GM19395 (cell line): ENCODE measurements around the gene PPP2R5A.
A peak's percentile ranks its signal among the peaks of the same experiment; 100 is the strongest.
"Not testable (repeated sequence)": the region's sequence is repeated elsewhere in the genome, so short reads cannot be mapped to it uniquely, and the experiment has no call there.

ENCODE experiments used
- ATAC-seq: cut with Tn5 transposase; IDR thresholded peaks from one replicate; pipeline ENCODE4 v1.9.1; 2021; ENCODE audit warnings: mild to moderate bottlenecking, moderate library complexity; ENCODE audit not compliant: unreplicated experiment

PPP2R5A gene

DNA sequence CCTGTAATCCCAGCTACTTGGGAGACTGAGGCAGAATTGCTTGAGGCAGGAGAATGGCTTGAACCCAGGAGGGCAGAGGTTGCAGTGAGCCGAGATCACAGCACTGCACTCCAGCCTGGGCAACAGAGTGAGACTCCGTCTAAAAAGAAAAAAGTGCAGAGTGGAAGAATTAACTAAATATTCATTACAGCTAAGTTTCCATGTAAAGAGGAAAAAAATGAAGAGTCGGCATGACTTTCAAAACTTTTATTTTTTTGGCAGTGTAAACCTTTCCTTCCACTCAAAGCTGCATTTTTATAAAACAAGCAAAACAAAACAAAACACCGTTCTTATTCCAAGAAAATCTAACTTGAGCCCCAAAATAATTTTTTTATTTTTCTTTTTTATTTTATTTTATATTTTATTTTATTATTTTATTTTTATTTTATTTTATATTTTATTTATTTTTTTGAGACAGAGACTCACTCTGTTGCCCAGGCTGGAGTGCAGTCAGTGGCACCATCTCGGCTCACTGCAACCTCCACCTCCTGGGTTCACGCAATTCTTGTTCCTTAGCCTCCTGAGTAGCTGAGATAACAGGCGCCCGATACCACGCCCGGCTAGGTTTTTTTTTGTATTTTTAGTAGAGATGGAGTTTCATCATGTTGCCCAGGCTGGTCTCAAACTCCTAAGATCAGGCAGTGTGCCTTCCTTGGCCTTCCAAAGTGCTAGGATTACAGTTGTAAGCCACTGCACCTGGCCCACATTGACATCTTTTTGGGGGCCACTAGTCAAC, 66.6 kb downstream of the PPP2R5A start:
- ATAC-seq, result no peak

DNA sequence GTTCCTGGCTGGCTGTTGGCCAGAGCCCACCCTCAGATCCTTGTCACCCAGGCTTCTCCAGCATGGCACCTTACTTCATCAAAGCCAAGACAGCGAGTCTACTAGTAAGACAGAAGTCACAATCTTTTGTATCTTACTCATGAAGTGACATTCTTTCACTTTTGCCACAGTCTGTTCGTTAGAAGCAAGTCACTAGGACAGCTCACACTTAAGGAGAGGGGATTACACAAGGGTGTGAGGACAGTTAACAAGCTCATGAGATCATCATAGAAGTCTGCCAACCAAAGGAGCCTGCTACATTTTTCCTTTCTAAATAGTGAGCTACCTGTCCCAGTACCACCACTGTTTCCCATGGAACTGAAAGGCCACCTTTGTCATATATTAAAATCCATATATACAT, 68.0 kb downstream of the PPP2R5A start:
- no peak for ATAC-seq

DNA sequence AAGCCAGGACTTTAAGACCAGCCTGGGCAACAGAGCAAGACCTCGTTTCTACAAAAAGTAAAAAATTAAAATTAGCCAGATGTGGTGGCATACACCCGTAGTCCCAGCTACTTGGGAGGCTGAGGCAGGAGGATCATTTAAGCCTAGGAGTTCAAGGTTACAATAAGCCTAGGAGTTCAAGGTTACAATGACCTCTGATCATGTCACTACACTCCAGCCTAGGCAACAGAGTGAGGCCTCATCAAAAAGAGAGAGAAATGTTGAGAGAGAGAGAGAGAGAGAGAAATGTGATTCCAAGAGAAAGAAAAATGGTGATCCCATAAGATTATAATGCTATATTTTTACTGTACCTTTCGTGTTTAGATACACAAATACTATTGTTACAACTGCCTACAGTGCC, 69.3 kb downstream of the PPP2R5A start:
- ATAC-seq, result no peak

DNA sequence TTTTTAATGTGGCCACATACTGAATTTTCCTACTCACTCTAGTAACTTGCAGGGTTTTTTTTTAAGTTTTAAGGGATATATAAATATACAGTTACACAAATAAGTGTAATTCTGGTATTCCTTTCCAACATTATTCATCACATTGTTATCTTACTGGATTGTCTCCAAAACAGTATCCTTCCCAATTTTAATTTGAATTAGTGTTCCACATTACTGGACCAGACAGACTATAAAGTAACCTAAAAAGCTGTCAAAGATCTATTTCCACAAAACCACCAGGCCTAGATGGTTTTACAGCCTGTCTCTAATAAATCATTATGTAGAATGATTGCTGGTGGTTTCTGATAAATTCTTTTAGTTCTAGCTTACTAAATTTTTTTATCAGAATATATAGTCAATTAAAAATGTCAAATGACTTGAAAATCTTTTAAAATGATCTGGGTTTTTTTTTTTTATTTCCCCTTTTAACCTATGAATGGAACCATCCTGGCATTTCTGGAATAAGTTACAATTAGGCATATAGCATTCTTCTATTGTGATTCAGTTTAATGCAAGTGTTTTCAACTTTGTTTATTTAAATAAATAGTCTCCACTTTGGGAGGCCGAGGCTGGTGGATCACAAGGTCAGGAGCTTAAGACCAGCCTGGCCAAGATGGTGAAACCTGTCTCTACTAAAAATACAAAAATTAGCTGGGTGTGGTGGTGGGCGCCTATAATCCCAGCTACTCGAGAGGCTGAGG, 70.2 kb downstream of the PPP2R5A start:
- ATAC-seq, result no peak

DNA sequence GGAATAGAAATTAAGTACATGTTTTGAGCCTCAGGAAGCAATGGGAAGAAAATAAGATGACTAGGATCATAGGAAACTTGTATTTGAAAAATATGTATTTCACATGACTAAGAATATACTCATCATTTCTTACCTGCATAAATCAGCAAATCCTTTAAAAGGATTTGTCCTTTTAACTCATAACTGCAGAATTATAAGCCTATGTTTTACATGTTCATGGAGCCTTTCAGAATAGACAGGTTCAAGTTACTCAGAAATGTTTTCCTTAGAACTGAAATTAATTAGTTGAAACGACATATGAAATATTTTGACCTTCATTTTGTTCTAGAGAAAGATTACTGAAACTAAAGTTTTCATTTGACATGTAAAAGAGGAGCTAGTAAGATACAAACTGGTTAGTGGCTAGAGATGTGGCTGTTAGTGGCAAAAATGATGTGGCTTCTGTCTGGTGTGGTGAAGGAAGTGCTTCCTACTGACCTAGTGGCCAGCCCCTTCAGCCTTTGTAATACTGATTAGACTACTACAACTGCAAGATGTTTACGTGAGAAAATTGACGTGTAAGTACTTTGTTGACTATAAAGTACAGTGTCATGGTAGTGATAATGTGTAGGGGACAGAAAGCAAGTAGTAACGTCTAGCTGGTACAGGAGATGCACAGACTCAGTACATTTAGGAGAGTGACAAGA, 74.7 kb downstream of the PPP2R5A start:
- ATAC-seq, result no peak

DNA sequence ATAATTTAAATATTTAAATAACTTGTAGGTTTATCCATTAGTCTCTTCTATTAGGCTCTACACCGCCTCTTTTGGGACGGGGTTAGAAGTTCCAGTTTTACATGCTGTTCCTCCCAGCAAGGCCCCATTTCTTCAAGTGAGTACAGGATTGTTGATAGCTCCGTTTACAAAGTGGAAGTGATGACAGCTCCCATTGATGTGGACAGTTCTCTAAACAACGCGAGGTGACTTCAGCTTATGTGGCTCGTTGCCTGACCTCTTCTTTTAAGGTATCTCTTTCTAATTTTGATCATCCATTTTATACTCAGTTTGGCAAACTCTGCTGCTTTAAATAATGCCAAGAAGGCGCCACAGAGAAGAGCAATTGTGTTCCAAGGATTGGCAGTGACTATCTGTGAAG, 79.8 kb downstream of the PPP2R5A start:
- no peak for ATAC-seq

DNA sequence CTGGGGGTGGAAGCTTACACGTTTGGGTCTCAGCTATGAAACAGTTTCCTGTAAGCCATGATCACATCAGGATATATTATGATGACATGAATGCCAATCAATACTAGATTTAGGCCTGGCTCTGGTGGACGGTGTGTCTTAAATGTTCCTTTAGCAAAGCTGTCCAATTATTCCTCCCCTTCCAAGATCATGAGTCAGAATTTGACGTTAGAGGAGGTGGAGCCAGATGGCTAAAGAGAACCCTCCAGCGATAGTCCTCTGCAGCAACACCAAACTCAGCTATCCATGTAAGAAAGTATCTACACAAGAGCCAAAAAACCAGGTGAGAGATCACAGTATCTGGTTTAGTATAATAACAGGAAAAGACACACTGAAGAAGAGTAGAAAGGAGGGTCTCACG, 81.7 kb downstream of the PPP2R5A start:
- ATAC-seq, result no peak

DNA sequence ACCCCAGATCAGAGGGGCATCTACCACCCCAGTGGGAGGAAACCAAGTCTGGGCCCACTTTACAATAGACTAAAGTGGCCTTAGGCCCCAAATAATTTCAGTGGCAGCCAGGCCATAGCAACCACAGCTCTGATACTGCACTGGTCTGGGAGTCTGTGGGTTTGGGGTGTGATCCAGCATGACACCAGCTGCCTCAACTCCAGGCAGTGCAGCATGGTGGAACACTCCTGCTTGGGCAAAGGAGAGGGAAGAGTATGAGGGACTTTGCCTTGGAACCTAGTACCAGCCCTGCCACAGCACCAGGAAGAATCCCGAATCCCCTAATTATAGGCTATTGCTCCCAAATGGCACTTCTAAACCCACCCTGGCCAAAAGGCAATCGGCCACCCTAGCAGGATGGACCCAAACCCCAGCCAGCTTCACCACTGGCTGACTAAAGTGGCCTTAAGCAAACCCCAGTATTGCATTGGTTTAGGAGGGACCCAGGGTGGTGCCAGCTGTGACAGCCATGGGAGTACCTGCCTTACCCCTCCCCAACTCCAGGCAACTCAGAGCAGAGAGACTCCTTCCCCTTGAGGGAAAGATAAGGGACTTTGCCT, 82.4 kb downstream of the PPP2R5A start:
- peak; percentile 27 for ATAC-seq

DNA sequence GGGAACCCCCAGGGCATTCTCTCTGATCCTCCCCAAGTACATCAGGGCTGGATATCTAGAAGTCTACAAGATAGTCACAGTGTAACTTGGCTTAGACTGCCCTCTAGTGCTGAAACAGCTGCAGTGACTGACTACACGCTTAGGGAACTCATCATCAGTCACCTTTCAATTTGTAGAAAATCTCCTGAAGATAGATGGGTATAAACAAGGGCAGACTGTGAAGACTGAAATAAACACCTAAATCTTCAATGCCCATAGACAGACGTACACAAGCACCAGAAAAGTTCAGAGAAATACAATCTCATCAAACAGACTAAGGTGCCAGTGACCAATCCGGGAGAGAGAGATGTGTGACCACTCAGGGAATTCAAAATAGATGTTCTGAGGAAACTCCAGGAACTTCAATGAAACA, 82.9 kb downstream of the PPP2R5A start:
- ATAC-seq, result peak; percentile 87

DNA sequence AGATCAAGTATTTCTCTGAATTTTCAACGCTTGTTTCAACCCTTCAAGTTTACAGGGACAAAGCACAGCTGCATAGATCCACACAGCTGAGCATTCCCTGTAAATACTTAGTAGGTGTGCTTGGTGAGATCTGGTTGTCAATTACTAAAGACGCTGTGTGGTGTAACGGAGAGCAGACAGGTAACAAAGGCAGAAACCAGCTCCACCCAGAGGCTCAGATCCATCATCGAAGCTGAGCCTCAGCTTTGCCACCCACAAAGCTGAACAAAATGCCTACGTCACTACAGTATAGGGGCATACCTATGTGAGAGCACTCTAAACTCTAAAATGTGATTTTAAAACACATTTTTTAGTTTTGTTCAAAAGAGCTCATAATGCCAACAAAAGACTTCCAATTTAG, 90.8 kb downstream of the PPP2R5A start:
- no peak for ATAC-seq

DNA sequence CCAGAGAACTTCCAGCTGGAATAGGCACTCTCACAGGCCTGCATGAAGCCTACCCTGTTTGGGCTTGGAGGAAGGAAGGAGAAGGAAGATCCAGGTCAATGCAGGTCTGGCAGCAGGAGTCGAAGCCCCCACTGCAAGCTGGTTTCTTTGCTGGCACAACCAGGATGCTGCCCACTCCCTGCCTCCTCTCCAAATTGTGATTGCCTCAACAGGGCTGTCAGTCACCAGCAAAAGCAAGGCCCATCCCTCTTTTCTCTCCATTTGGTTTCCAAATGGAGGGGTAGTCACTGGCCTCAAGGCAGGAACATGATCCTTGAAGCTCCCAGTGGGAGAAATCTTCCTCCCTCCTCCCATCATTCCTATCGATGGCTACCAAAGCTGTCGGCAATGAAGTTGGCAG, 92.4 kb downstream of the PPP2R5A start:
- ATAC-seq, result no peak

DNA sequence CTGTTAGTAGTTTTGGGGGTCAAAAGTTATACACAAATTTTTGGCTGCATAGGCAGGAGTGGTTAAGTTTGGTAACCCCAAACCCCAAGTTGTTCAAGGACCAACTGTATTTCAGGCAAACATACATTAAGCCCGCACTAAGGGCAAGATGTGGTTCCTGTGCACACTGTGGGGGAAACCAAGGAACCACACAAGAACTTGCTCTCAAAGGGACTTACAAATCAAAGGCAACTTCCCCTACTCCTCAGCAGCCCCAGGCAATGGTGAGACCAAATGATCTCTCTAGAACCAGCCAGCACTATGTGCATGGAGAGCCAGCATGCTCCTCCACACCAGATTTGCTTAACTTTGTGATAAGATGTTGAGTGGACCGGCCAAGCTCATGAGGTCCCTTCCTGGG, 94.2 kb downstream of the PPP2R5A start:
- no peak for ATAC-seq

DNA sequence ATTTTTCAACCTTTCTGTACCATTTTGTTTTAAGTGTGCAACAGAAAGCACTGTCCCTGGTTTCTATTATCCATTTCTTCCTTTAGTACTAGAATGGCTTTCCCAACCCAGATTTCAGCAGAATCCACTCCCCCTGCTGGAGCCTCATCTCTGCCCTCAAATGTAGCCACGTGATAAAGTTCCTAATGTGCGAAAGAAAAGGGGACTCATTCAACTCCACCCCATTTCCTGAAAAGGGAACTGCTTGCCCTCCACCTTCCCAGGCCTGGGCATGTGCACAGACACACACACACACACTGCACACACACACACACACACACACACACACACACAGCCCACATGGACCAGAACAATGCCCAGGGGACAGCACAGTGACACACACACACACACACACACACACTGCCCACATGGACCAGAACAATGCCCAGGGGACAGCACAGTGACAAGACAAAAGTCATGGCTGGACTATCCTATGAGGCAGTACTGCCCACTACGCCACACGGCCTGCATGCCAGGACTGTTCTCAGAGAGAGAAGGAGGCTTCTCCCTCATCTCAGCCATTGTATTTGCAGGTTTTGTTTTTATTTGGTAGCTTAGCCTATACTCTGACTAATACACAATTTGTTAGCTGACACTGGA, 96.3 kb downstream of the PPP2R5A start:
- no peak for ATAC-seq

DNA sequence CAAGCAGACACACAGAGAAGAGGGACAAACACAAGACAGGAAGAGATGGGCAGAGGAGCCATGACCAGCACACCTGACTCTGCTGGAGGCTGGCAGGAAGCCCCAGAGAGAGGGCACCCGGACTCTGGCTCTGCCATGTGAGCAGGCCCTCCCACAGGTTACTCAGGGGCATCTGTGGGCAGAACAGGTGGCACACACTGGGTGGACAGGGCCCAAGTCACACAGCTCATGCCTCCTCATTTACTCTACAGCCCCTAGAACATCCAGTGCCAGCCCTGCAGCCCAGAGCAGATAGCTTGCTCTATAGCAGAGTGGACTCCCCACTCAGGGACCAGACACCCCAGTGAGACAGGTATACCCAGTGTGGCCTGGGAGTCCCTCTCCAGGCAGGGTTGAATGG, 100.8 kb downstream of the PPP2R5A start:
- no peak for ATAC-seq

DNA sequence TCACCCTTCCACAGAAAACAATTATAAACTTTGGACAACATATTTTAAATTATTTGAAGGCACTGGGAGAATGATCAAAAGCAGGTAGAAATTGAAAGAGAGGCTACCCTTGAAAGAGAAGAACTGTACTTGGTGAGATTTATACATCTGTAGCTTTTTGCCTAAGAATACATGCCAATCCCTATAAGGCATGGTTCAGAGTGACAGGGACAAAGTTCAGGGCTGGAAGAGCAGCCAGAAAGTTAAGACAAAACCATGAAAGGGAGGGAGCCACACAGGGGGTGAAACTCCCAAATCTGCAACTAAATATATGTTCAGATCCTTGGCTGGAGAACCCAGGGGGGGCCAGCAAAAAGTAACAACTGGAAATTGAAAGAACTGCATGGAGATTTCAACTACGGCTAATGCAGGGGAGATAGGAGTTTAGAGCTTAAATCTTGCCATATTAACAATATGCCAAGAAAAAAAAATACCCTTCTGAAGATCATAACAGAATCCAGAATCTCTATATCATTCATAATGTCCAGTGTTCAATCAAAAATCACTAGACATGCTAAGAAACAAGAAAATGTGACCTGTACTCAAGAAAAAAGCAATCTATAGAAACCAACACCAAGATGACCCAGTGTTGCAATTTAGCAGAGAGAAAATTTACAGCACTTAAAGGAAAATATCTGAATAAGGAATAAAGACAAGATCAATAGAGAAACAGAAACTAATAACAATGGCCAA, 103.9 kb downstream of the PPP2R5A start:
- ATAC-seq, result no peak

DNA sequence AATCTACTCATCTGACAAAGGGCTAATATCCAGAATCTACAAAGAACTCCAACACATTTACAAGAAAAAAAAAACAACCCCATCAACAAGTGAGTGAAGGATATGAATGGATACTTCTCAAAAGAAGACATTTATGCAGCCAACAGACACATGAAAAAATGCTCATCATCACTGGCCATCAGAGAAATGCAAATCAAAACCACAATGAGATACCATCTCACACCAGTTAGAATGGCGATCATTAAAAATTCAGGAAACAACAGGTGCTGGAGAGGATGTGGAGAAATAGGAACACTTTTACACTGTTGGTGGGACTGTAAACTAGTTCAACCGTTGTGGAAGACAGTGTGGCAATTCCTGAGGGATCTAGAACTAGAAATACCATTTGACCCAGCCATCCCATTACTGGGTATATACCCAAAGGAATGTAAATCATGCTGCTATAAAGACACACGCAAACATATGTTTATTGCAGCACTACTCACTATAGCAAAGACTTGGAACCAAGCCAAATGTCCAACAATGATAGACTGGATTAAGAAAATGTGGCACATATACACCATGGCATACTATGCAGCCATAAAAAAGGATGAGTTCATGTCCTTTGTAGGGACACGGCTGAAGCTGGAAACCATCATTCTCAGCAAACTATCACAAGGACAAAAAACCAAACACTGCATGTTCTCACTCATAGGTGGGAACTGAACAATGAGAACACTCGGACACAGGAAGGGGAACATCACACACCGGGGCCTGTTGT, 110.6 kb downstream of the PPP2R5A start:
- ATAC-seq, result not testable (repeated sequence)

DNA sequence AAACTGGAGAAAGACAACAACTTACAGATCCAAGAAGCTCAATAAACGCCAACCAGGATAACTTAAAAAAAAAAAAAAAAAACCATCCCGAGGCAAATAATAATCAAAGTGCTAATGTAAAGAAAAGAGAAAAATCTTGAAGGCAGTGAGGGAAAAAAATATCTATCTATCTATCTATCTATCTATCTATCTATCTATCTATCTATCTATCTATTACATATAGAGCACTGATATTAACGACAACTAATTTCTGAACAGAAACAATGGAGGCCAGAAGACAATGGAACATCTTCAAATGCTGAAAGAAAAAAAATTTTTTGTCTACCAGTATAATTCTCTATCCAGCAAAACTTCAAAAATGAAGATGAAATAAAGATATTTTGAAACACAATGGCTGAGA, 111.4 kb downstream of the PPP2R5A start:
- ATAC-seq, result no peak

DNA sequence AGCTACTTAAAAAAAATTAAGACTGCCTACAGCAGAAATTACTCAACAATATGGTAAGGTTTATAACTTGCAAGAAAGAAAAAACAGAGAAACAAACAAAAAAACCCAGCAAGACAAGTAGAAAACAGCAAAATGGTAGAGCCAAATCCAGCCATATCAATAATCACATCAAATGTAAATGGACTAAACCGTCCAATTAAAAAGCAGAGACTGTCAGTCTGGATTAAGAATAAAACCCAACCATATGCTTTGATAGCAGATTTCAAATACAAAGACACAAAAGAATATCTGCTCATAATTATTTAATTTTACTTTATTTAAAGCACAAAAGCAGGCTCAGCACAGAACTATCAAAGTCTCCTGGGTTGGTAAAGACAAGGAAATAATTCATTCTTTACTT, 112.0 kb downstream of the PPP2R5A start:
- ATAC-seq, result no peak

DNA sequence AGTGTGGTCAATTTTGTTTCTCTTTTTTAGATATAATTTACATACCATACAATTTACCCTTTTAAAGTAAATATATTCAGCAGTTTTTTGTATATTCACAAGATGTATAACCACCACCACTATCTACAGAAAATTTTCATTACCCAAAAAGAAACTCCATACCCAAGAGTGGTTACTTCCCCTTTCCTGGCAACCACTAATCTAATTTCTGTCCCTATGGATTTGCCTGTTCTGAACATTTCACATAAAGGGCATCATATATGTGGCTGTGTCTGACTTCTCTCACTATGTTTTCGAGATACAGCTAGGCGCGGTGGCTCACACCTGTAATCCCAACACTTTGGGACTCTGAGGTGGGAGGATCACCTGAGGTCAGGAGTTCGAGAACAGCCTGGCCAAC, 115.8 kb downstream of the PPP2R5A start:
- ATAC-seq, result no peak
